Type B pancreatic cell (in vitro differentiated cells): ENCODE data around the gene NENF. TPM values are rescaled to one million over a fixed set of nuclear protein-coding genes. Genes with fewer than 3 reads are reported as not detected.
A peak's percentile ranks its signal among the peaks of the same experiment; 100 is the strongest.
"Not testable (repeated sequence)": the region's sequence is repeated elsewhere in the genome, so short reads cannot be mapped to it uniquely, and the experiment has no call there.

Source experiments
- DNase-seq: peaks from one replicate; pipeline ENCODE4 v3.0.0; 2021; ENCODE audit warnings: mixed read lengths; ENCODE audit not compliant: unreplicated experiment; ENCODE audit errors: extremely low spot score
- H3K27ac Mint-ChIP-seq: 2 replicates; pipeline ENCODE4 v1.8.0; 2021; ENCODE audit warnings: mild to moderate bottlenecking, mixed read lengths
- H3K27me3 Mint-ChIP-seq: 2 replicates; pipeline ENCODE4 v1.8.0; 2021; ENCODE audit warnings: mixed read lengths
- H3K36me3 Mint-ChIP-seq: 2 replicates; pipeline ENCODE4 v1.8.0; 2021; ENCODE audit warnings: mixed read lengths
- H3K4me1 Mint-ChIP-seq: one replicate; pipeline ENCODE4 v1.8.0; 2021; ENCODE audit warnings: mixed read lengths; ENCODE audit not compliant: unreplicated experiment
- H3K4me3 Mint-ChIP-seq: 2 replicates; pipeline ENCODE4 v1.8.0; 2021; ENCODE audit warnings: mild to moderate bottlenecking, mixed read lengths
- H3K9me3 Mint-ChIP-seq: 2 replicates; pipeline ENCODE4 v1.8.0; 2021; ENCODE audit warnings: mixed read lengths
- CTCF ChIP-seq: fragments of 200-600 bp; sonication (generic); conservative IDR thresholded peaks from 2 replicates; pipeline ENCODE4 v1.5.0; 2021; ENCODE audit warnings: antibody characterized with exemption, mild to moderate bottlenecking
- total RNA-seq: library from RNA; stranded (reverse); gene quantifications from 2 replicates; pipeline ENCODE4 v1.2.1, GENCODE V29; 2021; ENCODE audit warnings: low replicate concordance

NENF gene
- total RNA-seq, 1 donor from 2014 or later: 48.9 TPM

- H3K27me3 Mint-ChIP-seq: peaks cover 10% of the 10 kb centered on the region
- no peak for DNase-seq
- H3K4me3 Mint-ChIP-seq: no peak overlapping the region
- TF ChIP-seq CTCF: peak; percentile 94
- H3K36me3 Mint-ChIP-seq: no peaks in the 10 kb centered on the region
- no peaks in the 10 kb centered on the region for H3K9me3 Mint-ChIP-seq
- peak overlapping the region; percentile 78 for H3K27ac Mint-ChIP-seq
- H3K4me1 Mint-ChIP-seq: peaks cover 5% of the 10 kb centered on the region
Measured at GRCh38 chr1:212477014-212477679, 44.4 kb downstream of the NENF start.

- Mint-ChIP-seq H3K9me3 (no peaks in the 10 kb centered on the region), H3K27ac (peak overlapping the region; percentile 78)
- no peak for DNase-seq
Measured at GRCh38 chr1:212477680-212478466, 45.2 kb downstream of the NENF start.

GRCh38 chr1:212478467-212479025 is 45.8 kb downstream of the NENF start:
- Mint-ChIP-seq H3K4me3 (no peak overlapping the region), H3K36me3 (no peaks in the 10 kb centered on the region), H3K4me1 (peaks cover 5% of the 10 kb centered on the region), H3K27me3 (peaks cover 10% of the 10 kb centered on the region), H3K9me3 (no peaks in the 10 kb centered on the region), H3K27ac (peak overlapping the region; percentile 78)
- DNase-seq: no peak
- TF ChIP-seq CTCF: no peak

More at GRCh38 chr1:212477680-212478466, 45.2 kb downstream of the NENF start:
- no peak overlapping the region for H3K4me3 Mint-ChIP-seq
- H3K27me3 Mint-ChIP-seq: peaks cover 10% of the 10 kb centered on the region
- no peaks in the 10 kb centered on the region for H3K36me3 Mint-ChIP-seq
- TF ChIP-seq CTCF: no peak
- H3K4me1 Mint-ChIP-seq: peaks cover 5% of the 10 kb centered on the region

GRCh38 chr1:212479188-212479587 is 46.5 kb downstream of the NENF start:
- DNase-seq: no peak

GRCh38 chr1:212480711-212481437 is 48.2 kb downstream of the NENF start:
- H3K4me1 Mint-ChIP-seq, H3K4me3 Mint-ChIP-seq, H3K36me3 Mint-ChIP-seq, DNase-seq, H3K27ac Mint-ChIP-seq, H3K9me3 Mint-ChIP-seq: not testable (repeated sequence)
- H3K27me3 Mint-ChIP-seq: peaks cover 10% of the 10 kb centered on the region

More at GRCh38 chr1:212479188-212479587, 46.5 kb downstream of the NENF start:
- Mint-ChIP-seq H3K9me3 (no peaks in the 10 kb centered on the region), H3K4me1 (peaks cover 5% of the 10 kb centered on the region), H3K36me3 (no peaks in the 10 kb centered on the region), H3K4me3 (no peak overlapping the region), H3K27me3 (peaks cover 10% of the 10 kb centered on the region), H3K27ac (peak overlapping the region; percentile 59)
- no peak for TF ChIP-seq CTCF
